ENCODE results near the gene OLFML2A. TPM values are rescaled to one million over a fixed set of nuclear protein-coding genes. Genes with fewer than 3 reads are reported as not detected.

The OLFML2A gene
- total RNA-seq, 1 donor from 2014 or later: 469 TPM

GRCh38 chr9:124776618-124776953, 347 bp upstream of the OLFML2A start:
- Mint-ChIP-seq H3K4me3 (ENCODE audit: unreplicated experiment) (peak overlapping the region; percentile 76), H3K27ac (ENCODE audit: unreplicated experiment) (peak overlapping the region; percentile 49), H3K36me3 (ENCODE audit: low read depth) (no peaks in the 10 kb centered on the region), H3K27me3 (ENCODE audit: low read depth) (no peaks in the 10 kb centered on the region), H3K4me1 (ENCODE audit: low read depth) (peaks cover 67% of the 10 kb centered on the region), H3K9me3 (ENCODE audit: low read depth) (no peaks in the 10 kb centered on the region)
- no peak for DNase-seq (ENCODE audit: low spot score)
- no peak for TF ChIP-seq CTCF (IDR thresholded peaks at IDR 0.05)

DNA sequence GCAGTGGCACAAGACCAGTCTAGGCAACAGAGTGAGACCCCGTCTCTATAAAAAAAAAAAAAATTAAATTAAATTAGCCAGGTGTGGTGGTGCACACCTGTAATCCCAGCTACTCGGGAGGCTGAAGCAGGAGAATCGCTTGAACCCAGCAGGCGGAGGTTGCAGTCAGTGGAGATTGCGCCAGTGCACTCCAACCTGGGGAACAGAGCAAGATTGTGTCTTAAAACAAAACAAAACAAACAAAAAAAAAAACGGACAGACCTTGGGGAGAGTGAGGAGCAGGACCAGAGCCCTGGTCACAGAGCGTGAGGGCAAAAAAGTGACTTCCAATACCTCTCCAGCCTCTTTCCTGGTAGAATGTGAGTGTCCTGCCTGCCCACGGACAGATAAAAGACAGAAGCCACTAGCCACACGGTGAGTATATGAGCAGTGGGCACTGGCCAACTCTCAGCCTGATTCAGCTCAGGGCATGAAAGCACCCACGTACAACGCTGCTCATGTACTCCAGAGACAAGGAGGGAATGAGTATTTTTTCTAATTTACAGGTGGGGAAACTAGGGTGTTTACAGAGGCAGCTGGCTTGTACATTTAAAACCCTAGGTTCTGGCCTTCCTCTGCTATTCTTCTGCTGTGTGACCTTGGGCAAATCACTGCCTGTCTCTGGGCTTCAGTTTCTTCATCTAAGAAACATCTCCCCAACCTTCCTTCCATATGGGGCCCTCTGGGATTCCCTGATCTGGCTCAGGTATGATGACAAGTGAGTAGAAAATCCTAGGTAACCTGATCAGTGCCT, 1.8 kb downstream of the OLFML2A start:
- Mint-ChIP-seq H3K36me3 (ENCODE audit: low read depth) (peaks cover 2% of the 10 kb centered on the region), H3K27me3 (ENCODE audit: low read depth) (no peaks in the 10 kb centered on the region), H3K4me3 (ENCODE audit: unreplicated experiment) (peak overlapping the region; percentile 71), H3K27ac (ENCODE audit: unreplicated experiment) (peak overlapping the region; percentile 91), H3K9me3 (ENCODE audit: low read depth) (no peaks in the 10 kb centered on the region), H3K4me1 (ENCODE audit: low read depth) (peaks cover 78% of the 10 kb centered on the region)
- peak; percentile 29 for DNase-seq (ENCODE audit: low spot score)
- TF ChIP-seq CTCF (IDR thresholded peaks at IDR 0.05): no peak

GRCh38 chr9:124779368-124780059, 2.6 kb downstream of the OLFML2A start:
- no peaks in the 10 kb centered on the region for H3K9me3 Mint-ChIP-seq (ENCODE audit: low read depth)
- peak overlapping the region; percentile 71 for H3K4me3 Mint-ChIP-seq (ENCODE audit: unreplicated experiment)
- TF ChIP-seq CTCF (IDR thresholded peaks at IDR 0.05): peak; percentile 22
- H3K27me3 Mint-ChIP-seq (ENCODE audit: low read depth): no peaks in the 10 kb centered on the region
- peak; percentile 69 for DNase-seq (ENCODE audit: low spot score)
- H3K27ac Mint-ChIP-seq (ENCODE audit: unreplicated experiment): peak overlapping the region; percentile 91
- H3K4me1 Mint-ChIP-seq (ENCODE audit: low read depth): peaks cover 82% of the 10 kb centered on the region
- peaks cover 3% of the 10 kb centered on the region for H3K36me3 Mint-ChIP-seq (ENCODE audit: low read depth)

DNA sequence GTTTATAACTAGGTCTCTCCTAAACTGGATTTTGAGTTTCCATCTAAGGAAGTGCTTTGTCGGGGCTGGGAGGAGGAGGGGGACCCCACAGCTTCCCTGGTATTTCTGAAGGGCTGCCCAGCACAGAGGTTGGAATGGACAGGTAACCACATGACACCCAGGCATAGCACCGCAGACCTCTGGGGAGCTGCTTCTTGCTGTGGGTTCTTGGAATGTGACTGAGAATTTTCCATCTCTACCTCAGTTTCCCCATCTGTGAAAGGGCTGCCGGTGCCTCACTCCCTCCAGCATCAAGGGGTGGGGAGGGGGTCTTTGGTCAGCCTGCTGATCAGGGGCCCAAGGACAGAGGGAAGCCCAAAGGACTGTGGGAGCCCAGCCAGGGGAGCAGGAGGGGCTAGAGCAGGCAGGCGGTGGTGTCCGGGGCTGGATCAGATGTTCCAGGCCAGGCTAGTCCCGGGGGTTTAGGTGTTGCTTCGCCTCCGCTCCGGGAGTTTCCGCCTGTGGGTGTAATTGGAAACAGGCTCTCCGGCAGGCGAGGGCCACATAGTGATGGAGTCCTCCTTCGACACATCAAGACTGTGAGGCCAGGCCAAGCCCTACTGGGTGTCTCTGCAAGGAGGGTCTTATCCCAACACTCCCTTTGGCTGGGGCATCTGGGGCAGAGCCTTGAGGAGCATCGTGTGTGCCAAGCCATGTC, 3.3 kb downstream of the OLFML2A start:
- no peaks in the 10 kb centered on the region for H3K27me3 Mint-ChIP-seq (ENCODE audit: low read depth)

More for the DNA sequence above, 3.3 kb downstream of the OLFML2A start:
- peaks cover 82% of the 10 kb centered on the region for H3K4me1 Mint-ChIP-seq (ENCODE audit: low read depth)
- no peak for TF ChIP-seq CTCF (IDR thresholded peaks at IDR 0.05)
- peak overlapping the region; percentile 71 for H3K4me3 Mint-ChIP-seq (ENCODE audit: unreplicated experiment)
- no peaks in the 10 kb centered on the region for H3K9me3 Mint-ChIP-seq (ENCODE audit: low read depth)
- peaks cover 3% of the 10 kb centered on the region for H3K36me3 Mint-ChIP-seq (ENCODE audit: low read depth)
- H3K27ac Mint-ChIP-seq (ENCODE audit: unreplicated experiment): peak overlapping the region; percentile 91
- DNase-seq (ENCODE audit: low spot score): peak; percentile 82

Measured in chondrocyte (in vitro differentiated cells).